A375 (cell line): ENCODE data around the gene TRIP10. TPM values are rescaled to one million over a fixed set of nuclear protein-coding genes. Genes with fewer than 3 reads are reported as not detected.

Experiments used
- total RNA-seq: library from RNA; depleted of rRNA; stranded (reverse); fragments of >200 nt; shearing (Covaris generic); gene quantifications from 2 replicates; pipeline ENCODE4 v1.2.3, GENCODE V29; 2014; rRNA removed

TRIP10 gene
- 46.5 and 48.0 TPM in 2 replicates for total RNA-seq

GRCh38 chr19:6739390-6739882, at the start of gene TRIP10:
TSS of gene TRIP10 (plus strand) at chr19:6739680. CDS start at chr19:6739762, 82 bp downstream.

GRCh38 chr19:6720369-6721137, 18.9 kb upstream of the TRIP10 start, which contains the start of gene C3:
TSS of gene C3 (minus strand) at chr19:6720650. CDS start at chr19:6720589, 61 bp downstream.

GRCh38 chr19:6737284-6737872, 2.1 kb upstream of the TRIP10 start, which contains the start of gene GPR108:
TSS of gene GPR108 (minus strand) at chr19:6737580. CDS start at chr19:6737576, 4 bp downstream.

GRCh38 chr19:6767357-6768235, 28.1 kb downstream of the TRIP10 start, which contains the start of gene SH2D3A:
TSS of gene SH2D3A (minus strand) at chr19:6767435. CDS start at chr19:6763748, 3,687 bp downstream.

GRCh38 chr19:6772028-6772865, 32.8 kb downstream of the TRIP10 start, which contains the start of gene VAV1:
TSS of gene VAV1 (plus strand) at chr19:6772708. CDS start at chr19:6772808, 100 bp downstream.

Other genes starting within 250 kb of the TRIP10 start
- 0.60 and 0.85 TPM in 2 replicates for gene TUBB4A, start 237.4 kb upstream of the TRIP10 start, total RNA-seq
- 11.8 and 12.5 TPM in 2 replicates for gene TNFSF9, start 208.7 kb upstream of the TRIP10 start, total RNA-seq
- 93.9 and 116 TPM in 2 replicates for gene CD70, start 148.5 kb upstream of the TRIP10 start, total RNA-seq
- gene TNFSF14, start 69.5 kb upstream of the TRIP10 start, total RNA-seq, result not detected in 2 replicates
- 7.9 and 15.0 TPM in 2 replicates for gene C3, start 19.0 kb upstream of the TRIP10 start, total RNA-seq
- 69.2 and 84.5 TPM in 2 replicates for gene GPR108, start 2.1 kb upstream of the TRIP10 start, total RNA-seq
- gene SH2D3A, start 27.8 kb downstream of the TRIP10 start, total RNA-seq, result 1.1 and 2.3 TPM in 2 replicates
- gene VAV1, start 33.0 kb downstream of the TRIP10 start, total RNA-seq, result not detected in 2 replicates
- 4.6 and 4.9 TPM in 2 replicates for gene ADGRE1, start 147.9 kb downstream of the TRIP10 start, total RNA-seq